GM12874 (cell line): Measurements from ENCODE around the gene SDHA.

Experiments
- CTCF ChIP-seq: IDR thresholded peaks from 2 replicates; pipeline ENCODE4 v1.5.1; 2011; ENCODE audit warnings: low read depth, mild to moderate bottlenecking, control low read depth, low read length, moderate library complexity; ENCODE audit not compliant: insufficient read depth

Gene SDHA

GRCh38 chr5:204001-204400 is 14.1 kb upstream of the SDHA start:
- TF ChIP-seq CTCF = no peak

DNA sequence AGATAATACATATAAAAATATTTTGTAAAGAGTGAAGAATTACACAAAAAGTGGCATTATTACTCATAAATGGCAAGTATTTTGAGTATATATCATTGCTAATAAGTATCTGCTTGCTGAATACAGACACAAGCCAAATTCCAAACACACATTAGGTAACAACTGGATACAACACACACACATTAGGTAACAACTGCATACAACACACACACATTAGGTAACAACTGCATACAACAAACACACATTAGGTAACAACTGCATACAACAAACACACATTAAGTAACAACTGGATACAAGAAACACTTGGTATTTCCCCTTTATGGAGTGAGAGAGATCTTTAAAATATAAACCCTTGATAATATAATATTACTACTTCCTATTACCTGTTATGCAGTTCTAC is 13.7 kb upstream of the SDHA start:
- no peak for TF ChIP-seq CTCF

GRCh38 chr5:204966-205670 is 13.0 kb upstream of the SDHA start:
- no peak for TF ChIP-seq CTCF

DNA sequence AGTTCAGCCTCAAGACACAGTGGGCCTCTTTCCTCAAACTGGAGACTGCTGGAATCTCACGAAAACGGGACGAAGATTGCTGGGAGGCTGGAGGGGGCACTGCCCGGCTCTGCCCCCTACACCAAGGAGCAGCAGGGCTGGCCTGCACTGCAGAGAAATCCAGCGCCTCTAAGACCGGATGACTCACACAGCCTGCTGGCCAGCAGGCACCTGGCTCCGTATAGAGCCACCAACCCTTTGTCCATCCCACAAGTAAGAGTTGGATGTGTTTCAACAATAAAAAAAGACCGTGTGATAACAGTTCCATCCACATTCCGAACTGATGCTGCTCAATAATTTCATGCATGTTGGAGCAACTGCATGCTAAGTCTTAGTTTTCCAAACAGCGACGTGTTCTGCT is 11.7 kb upstream of the SDHA start:
- TF ChIP-seq CTCF = no peak

DNA sequence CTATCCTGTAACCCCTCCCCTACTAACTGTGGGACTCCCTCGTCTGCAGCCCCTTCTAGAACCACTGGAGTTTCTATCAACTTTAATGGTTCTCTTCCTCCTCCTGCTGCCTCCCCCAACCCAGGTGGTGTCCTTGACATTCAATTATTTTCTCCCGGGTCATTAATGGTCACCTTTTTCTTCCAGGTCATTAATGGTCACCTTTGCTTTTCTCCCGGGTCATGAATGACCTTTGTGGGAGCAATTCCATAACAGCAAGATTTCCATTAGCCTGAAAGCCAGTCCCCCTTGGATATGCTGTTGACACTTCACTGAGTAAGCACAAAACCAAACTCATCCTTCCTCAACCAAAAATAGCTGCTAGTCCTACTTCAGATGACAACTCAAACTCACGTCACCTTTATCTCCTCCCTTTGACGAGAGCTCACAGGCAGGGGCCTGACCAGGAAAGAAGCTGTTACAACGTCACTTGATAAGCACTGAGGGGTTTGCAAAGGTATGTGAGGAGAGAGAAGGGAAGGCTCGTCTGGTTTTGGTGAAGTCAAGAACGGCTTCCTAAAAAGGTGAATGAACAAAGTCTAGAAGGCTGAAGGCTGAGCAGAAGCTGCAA is 11.1 kb upstream of the SDHA start:
- no peak for TF ChIP-seq CTCF

DNA sequence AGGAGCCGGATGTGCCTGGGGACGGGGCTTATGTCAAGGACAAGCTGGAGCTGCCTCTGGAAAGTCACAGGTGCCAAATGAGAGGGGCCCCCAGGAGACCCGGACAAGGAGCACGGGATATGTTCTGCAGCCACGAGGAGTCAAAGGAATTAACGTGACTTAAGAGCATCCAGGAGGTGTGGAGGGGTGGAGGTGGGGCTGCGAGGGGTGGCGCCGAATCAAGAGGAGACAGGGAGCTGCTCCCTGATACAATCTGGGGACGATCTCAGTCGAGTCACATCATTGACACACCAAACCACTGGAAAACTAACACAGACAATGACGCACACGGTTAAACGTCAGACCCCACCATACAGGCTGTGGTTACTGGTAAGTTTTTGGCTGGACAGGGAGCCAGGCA is 10.5 kb upstream of the SDHA start:
- no peak for TF ChIP-seq CTCF

DNA sequence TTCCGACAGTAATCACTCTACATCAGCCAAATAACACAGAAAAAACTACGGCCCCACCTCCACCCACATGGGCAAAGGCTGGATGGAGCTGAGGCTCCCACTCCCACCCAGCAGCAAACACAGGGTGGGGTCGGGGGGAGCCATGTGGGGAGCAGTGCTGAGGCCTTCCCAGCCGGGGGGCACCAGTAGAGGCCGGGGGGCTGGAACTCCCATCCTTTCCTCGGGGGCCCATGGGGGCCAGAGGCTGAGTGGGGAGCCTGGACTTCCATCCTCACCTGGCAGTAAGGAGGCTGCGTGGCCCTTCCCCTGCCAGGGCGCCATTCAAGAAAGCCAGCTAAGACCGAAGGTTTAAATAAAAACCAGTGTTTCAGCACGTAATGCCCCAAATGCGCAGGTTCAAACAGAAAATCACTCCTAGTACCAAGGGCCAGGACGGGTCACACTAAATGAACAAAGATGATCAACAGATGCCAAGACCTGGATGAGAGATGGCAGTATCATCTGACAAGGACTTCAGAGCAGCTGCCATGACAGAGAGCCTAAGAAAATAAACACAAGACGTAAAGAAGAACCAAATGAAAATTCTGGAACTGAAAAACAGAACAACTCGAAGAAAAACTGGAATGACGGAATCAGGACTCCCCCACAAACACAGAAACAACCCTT is 9.5 kb upstream of the SDHA start:
- no peak for TF ChIP-seq CTCF
